Measurements from ENCODE around the gene PABPN1.
"Not testable (repeated sequence)": the region's sequence is repeated elsewhere in the genome, so short reads cannot be mapped to it uniquely, and the experiment has no call there.

Gene PABPN1, protein sequence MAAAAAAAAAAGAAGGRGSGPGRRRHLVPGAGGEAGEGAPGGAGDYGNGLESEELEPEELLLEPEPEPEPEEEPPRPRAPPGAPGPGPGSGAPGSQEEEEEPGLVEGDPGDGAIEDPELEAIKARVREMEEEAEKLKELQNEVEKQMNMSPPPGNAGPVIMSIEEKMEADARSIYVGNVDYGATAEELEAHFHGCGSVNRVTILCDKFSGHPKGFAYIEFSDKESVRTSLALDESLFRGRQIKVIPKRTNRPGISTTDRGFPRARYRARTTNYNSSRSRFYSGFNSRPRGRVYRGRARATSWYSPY

DNA sequence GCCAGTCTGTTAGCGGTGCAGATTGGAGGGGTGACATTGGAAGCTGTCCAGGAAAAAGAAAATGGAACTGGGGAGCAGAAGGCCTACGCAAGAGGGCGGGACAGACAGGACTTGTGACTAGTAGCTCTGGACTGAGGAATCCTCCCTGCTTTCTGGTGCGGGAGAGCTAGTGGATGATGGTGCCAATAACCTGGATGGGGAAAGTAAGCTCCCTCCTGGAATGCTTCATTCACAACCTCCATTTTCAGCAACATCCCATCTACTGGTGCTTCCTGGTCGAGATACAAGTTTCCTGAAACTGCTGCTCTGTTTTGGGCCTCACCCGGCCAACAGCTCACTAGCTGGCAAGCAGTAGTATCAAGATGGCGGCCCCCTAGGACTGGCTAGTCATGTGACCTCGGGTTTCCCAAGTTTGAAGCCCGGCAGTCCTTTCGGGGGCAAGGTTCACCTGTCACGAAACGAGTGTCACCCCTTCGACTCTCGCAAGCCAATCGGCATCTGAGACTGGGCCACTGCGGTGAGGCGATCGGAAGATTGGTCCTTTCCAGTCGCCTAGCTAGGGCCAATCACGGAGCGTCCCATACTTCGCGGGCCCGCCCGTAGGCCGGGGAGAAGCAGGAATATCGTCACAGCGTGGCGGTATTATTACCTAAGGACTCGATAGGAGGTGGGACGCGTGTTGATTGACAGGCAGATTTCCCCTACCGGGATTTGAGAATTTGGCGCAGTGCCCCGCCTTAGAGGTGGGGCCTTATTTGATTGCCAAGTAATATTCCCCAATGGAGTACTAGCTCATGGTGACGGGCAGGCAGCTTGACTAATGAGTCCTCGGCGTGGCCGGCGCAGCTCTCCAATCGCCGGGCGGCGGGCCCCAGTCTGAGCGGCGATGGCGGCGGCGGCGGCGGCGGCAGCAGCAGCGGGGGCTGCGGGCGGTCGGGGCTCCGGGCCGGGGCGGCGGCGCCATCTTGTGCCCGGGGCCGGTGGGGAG lies at the start of gene PABPN1:
PABPN1 (plus strand) TSS at position 874 of the 988 bp plus-strand sequence; CDS start at position 887, 13 bp downstream.
- Histone ChIP-seq H4K20me1 (ENCODE audit: low read depth, low read length) (0 out of 2 replicates have a peak, but pooled peaks cover 4% of the 10 kb centered on the region), H2AFZ (ENCODE audit: low read depth, low read length, severe bottlenecking) (peak within 1 kb of the TSS; percentile 54), H3K4me2 (ENCODE audit: low read depth, low read length, poor library complexity, severe bottlenecking) (peak within 1 kb of the TSS; percentile 92), H3F3A (ENCODE audit: insufficient read depth) (peaks cover 14% of the 10 kb centered on the region; the same call in 1 of the 2 replicates), H3K36me3 (ENCODE audit: low read length) (peaks cover 13% of the 10 kb centered on the region), H3K27ac (ENCODE audit: low read depth, low read length) (peak within 1 kb of the TSS; percentile 74), H3K4me3 (ENCODE audit: insufficient read depth, low read length, poor library complexity, severe bottlenecking) (peak within 1 kb of the TSS; percentile 98), H3K79me2 (ENCODE audit: insufficient read depth, low read length) (peaks cover 19% of the 10 kb centered on the region), H3K9ac (ENCODE audit: low read length) (peak within 1 kb of the TSS; percentile 78), H3K9me3 (ENCODE audit: insufficient read depth, low read length) (no peaks in the 10 kb centered on the region), H3K9me2 (replicated peaks; ENCODE audit: insufficient read depth, low read length) (no peaks in the 10 kb centered on the region), H3K27me3 (ENCODE audit: low read length) (no peaks in the 10 kb centered on the region)
- TF ChIP-seq EZH2phosphoT487 (conservative IDR thresholded peaks at IDR 0.05; ENCODE audit: low read length), result no peak
- TF ChIP-seq CTCF (IDR thresholded peaks at IDR 0.05; ENCODE audit: insufficient read depth, low read length, poor library complexity, severe bottlenecking), result no peak

- no peaks in the 10 kb centered on the region for H3K27me3 ChIP-seq (ENCODE audit: low read length)
- no peaks in the 10 kb centered on the region for H4K20me1 ChIP-seq (ENCODE audit: low read depth, low read length)
- no peaks in the 10 kb centered on the region for H3K79me2 ChIP-seq (ENCODE audit: insufficient read depth, low read length)
- H2AFZ ChIP-seq (ENCODE audit: low read depth, low read length, severe bottlenecking), result no peak overlapping the region
- no peak overlapping the region for H3K9ac ChIP-seq (ENCODE audit: low read length)
- H3K36me3 ChIP-seq (ENCODE audit: low read length), result no peaks in the 10 kb centered on the region
- H3F3A ChIP-seq (ENCODE audit: insufficient read depth), result no peaks in the 10 kb centered on the region
- no peaks in the 10 kb centered on the region for H3K9me2 ChIP-seq (replicated peaks; ENCODE audit: insufficient read depth, low read length)
- H3K4me3 ChIP-seq (ENCODE audit: insufficient read depth, low read length, poor library complexity, severe bottlenecking), result no peak overlapping the region
- no peak overlapping the region for H3K27ac ChIP-seq (ENCODE audit: low read depth, low read length)
- no peak overlapping the region for H3K4me2 ChIP-seq (ENCODE audit: low read depth, low read length, poor library complexity, severe bottlenecking)
- TF ChIP-seq CTCF (IDR thresholded peaks at IDR 0.05; ENCODE audit: insufficient read depth, low read length, poor library complexity, severe bottlenecking), result no peak
- no peak for TF ChIP-seq EZH2phosphoT487 (conservative IDR thresholded peaks at IDR 0.05; ENCODE audit: low read length)
- no peaks in the 10 kb centered on the region for H3K9me3 ChIP-seq (ENCODE audit: insufficient read depth, low read length)
Observed at GRCh38 chr14:23275412-23275811, 45.8 kb upstream of the PABPN1 start.

GRCh38 chr14:23277189-23277588 lies 44.1 kb upstream of the PABPN1 start:
- Histone ChIP-seq H3K4me3 (ENCODE audit: insufficient read depth, low read length, poor library complexity, severe bottlenecking) (no peak overlapping the region), H3K4me2 (ENCODE audit: low read depth, low read length, poor library complexity, severe bottlenecking) (no peak overlapping the region), H3K27me3 (ENCODE audit: low read length) (no peaks in the 10 kb centered on the region), H3K9me2 (replicated peaks; ENCODE audit: insufficient read depth, low read length) (no peaks in the 10 kb centered on the region), H4K20me1 (ENCODE audit: low read depth, low read length) (no peaks in the 10 kb centered on the region), H3K36me3 (ENCODE audit: low read length) (no peaks in the 10 kb centered on the region), H3K9ac (ENCODE audit: low read length) (no peak overlapping the region), H3K79me2 (ENCODE audit: insufficient read depth, low read length) (no peaks in the 10 kb centered on the region), H3F3A (ENCODE audit: insufficient read depth) (no peaks in the 10 kb centered on the region), H2AFZ (ENCODE audit: low read depth, low read length, severe bottlenecking) (no peak overlapping the region), H3K9me3 (ENCODE audit: insufficient read depth, low read length) (no peaks in the 10 kb centered on the region), H3K27ac (ENCODE audit: low read depth, low read length) (no peak overlapping the region)
- TF ChIP-seq CTCF (IDR thresholded peaks at IDR 0.05; ENCODE audit: insufficient read depth, low read length, poor library complexity, severe bottlenecking) (no peak), EZH2phosphoT487 (conservative IDR thresholded peaks at IDR 0.05; ENCODE audit: low read length) (no peak)

DNA sequence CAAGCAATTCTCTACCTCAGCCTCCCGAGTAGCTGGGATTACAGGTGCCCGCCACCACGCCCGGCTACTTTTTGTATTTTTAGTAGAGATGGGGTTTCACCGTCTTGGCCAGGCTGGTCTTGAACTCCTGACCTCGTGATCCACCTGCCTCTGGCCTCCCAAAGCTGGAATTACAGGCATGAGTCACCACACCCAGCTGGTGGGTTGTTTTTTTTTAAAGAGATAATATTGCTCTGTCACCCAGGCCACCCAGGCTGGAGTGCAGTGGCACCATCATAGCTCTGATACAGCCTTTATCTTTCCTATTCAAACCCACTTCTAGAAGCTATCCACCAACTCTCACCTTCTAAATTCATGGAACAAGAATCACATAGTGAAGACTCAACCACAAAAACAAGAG lies 43.3 kb upstream of the PABPN1 start:
- not testable (repeated sequence) for H2AFZ ChIP-seq (ENCODE audit: low read depth, low read length, severe bottlenecking); H3K9me3 ChIP-seq (ENCODE audit: insufficient read depth, low read length); H3K9ac ChIP-seq (ENCODE audit: low read length); H3K4me3 ChIP-seq (ENCODE audit: insufficient read depth, low read length, poor library complexity, severe bottlenecking); H4K20me1 ChIP-seq (ENCODE audit: low read depth, low read length); H3K36me3 ChIP-seq (ENCODE audit: low read length); H3F3A ChIP-seq (ENCODE audit: insufficient read depth); H3K79me2 ChIP-seq (ENCODE audit: insufficient read depth, low read length); H3K9me2 ChIP-seq (replicated peaks; ENCODE audit: insufficient read depth, low read length); H3K4me2 ChIP-seq (ENCODE audit: low read depth, low read length, poor library complexity, severe bottlenecking); H3K27me3 ChIP-seq (ENCODE audit: low read length); H3K27ac ChIP-seq (ENCODE audit: low read depth, low read length)

Measured in SU-DHL-6 (cell line).